ENCODE data around the gene CERS3.
A peak's percentile ranks its signal among the peaks of the same experiment; 100 is the strongest.

Gene CERS3

DNA sequence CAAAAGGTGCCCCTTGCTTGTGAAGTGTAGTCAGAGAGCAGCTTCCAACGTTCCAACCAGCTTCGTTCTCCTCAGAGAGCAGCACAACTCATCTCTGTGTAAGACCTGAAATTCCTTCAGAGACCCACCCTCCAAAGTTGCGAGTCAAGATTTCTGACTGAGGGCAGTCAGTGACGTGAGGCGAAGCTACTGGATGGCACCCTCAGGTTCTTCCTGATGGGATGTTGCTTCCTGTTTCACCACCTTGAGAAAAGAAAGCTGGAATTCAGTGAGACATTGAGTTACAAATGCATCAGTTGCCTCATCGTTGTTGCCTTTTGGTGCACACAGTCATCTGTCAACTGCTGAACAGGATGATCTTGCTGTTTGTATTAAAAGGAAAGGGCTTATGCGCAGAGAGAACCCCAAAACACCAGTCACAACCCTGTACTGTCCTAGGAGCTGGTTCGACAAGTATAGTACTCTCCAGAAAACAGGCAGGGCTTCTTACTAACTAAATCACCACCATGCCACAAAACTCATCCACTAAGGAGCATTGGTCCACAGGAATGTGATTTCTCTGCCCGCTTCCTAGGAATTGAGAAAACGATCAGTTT is at the start of gene CERS3:
Gene CERS3, minus strand, starts transcription at position 118 of the 596 bp plus-strand sequence. CDS start 27,101 bp downstream, outside the sequence.
- no peak for DNase-seq

DNA sequence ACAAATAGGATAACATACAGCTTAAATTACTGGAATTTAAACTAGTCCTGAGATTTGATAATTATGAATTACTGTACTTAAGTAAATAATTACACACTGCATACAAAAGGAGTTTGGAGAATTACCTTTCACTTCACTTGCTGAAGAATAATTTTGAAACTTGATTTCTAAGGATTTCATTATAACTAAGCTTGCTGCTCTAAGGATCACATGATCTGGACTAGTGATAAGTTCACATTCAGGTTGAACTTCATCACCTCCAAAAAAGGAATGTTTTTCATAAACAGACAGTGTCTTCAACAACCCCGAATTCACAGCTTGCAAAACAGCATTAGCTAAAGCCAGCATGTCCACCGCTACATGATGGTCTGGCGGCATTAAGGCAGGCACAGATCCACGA is 44.8 kb upstream of the CERS3 start:
- DNase-seq = no peak

DNA sequence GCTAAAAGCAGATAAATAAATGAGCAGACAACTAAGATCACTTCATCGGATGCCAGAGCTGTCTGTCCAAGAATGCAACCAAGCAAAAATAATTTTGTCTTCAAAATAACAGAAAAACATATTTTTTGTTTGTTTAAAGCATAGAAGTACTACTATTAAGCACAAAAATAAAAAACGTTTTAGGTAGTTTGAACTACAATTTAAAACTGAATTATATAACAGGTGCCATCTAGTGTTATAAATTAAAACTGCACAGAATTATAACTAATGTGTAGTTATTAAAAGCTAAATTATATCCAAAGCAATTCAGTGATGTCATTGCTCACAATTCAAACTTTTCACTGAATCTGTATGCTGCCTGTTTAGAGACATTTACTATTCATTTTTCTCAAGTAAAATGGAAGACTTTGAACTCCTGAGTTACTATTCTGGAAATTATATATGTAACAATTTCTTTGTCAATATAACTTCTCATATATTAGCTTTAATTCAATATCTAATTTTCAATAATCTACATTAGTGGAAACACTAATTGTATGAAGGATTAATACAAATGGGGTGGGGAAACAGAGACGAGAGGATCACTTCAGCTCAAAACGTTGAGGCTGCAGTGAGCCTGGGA is 43.7 kb upstream of the CERS3 start:
- peak in 1 of 2 donors; percentile 72 for DNase-seq

DNA sequence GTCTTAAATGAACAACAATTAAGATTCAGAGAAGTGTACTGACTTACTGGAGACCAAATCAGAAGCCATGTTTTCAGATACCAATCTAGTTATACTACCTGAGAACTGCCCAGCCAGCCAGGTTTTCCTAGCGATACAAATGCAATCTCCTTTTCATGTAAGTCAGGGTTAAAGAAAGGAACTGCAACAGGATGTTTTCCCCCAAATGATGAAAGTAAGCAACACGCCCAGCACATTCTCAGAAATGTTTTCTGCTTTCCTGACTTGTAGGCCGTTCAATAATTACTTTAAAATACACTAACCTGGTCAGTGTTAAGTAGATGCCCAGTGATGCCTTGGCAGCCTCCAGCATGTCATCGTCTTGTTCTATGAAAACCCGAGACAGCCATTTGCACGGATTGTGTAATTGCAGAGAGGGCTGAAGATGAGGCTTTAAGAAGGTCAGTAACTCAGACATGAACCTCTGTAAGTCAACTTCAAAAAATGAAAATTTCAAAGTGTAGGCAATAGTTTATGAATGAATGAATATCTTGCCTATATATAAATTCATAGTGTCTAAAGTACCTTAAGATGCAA is 42.9 kb upstream of the CERS3 start:
- DNase-seq = peak; percentile 23 to 56

GRCh38 chr15:100570735-100571313 is 42.1 kb upstream of the CERS3 start:
- no peak for DNase-seq

DNA sequence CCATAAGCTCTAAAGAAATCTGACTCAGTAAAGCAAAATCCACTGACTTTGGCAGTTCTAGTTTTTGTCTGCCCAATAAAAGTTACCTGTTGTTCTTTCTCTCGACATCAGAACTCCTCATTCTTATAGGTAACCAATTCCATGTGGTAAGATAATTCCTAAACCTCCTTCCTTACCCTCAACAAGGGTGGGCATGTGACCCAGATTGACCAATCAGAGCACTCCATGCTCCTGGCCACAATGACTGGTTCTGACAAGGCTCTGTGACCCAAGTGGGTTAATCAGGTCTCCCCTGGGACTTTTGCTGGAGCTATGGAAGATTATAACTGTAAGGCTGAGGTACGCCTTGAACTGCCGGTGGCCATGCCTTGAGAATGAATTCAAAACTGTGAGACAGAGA is 41.5 kb upstream of the CERS3 start:
- no peak for DNase-seq

- no peak for DNase-seq
These were observed 40.6 kb upstream of the CERS3 start for GRCh38 chr15:100569391-100569790.

DNA sequence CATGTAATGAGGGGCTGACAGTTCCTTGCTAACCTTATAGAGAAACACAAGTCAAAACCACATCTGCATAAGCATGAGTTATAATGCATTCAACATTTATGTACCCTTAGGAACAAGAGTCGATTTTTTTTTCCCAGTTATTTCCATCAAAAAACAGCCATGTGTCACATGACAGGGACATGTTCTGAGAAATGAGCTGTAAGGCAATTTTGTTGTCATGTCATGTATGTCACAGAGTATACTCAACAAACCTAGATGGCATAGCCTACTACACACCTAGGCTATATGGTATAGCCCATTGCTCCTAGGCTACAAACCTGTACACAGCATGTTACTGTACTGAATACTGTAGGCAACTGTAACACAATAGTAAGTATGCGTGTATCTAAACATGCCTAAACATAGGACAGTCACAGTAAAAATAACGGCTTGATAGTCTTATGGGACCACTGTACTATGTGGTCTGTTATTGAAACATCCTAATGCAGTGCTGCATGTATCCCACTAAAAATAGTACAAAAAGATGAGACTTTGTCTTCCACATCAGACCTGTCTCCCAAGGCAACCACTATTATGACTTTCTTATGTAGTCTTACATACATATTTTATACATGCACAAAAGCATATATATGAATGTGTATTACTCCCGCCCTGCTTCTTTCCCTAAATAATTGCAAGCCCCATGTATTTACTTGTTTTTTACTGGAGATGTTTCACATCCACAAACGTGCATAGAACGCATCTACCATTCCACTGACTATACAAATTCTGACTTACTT is 38.3 kb upstream of the CERS3 start:
- no peak for DNase-seq

- no peak for DNase-seq
These were observed 36.8 kb upstream of the CERS3 start for GRCh38 chr15:100565591-100565990.

GRCh38 chr15:100560323-100560722 is 31.6 kb upstream of the CERS3 start:
- DNase-seq = no peak

- DNase-seq = no peak
These were observed 30.6 kb upstream of the CERS3 start for GRCh38 chr15:100559330-100559729.

DNA sequence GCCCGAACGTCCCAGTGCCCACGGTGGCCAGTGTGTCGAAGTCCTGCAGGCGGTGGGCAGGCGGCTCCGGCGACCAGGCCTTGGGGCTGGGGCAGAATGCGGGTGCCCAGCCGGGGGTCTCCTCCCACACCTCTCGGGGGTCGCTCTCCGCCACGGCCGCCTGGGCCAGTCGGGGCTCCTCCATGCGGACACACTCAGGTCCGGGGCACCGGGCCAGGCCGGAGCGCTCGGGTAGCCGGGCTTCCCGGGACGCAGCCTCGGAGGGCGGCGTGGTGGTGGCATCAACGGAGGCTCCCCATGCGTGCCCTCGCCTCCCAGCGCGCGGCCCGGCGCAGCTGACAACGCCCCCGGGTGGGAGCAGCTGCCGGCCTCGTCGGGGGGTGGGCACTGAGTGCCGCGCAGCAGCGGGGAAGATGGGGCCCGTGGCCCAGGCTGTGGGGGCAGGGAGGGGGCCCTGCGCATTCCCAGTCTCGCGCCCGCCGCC is 30.1 kb upstream of the CERS3 start:
- no peak for DNase-seq

- no peak for DNase-seq
These were observed 24.7 kb upstream of the CERS3 start for GRCh38 chr15:100553468-100553867.

GRCh38 chr15:100547961-100548360 is 19.2 kb upstream of the CERS3 start:
- no peak for DNase-seq

- no peak for DNase-seq
These were observed 16.2 kb upstream of the CERS3 start for GRCh38 chr15:100544946-100545345.

DNA sequence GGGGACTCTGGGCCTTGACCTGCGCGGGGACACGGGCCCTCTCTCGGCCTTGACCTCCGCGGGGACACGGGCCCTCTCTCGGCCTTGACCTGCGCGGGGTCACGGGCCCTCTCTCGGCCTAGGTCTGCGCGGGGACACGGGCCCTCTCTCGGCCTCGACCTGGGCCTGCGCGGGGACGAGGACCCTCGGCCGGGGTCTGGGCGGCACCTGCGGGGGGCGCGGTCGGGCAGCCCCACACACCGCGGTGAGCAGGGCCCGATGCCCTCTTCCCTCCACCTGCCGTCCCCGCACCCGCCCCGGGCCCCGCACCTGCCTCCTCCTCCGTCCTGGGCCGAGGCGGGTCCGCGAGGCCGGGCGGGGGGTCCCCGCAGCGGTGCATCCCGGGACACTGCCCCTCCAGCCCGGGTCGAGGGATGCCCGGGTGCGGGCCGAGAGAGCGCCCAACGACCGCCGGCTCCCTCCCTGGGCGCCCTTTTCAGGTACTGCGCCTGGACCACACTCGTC is 15.6 kb upstream of the CERS3 start:
- DNase-seq = no peak

GRCh38 chr15:100542290-100542689 is 13.5 kb upstream of the CERS3 start:
- DNase-seq = no peak

DNA sequence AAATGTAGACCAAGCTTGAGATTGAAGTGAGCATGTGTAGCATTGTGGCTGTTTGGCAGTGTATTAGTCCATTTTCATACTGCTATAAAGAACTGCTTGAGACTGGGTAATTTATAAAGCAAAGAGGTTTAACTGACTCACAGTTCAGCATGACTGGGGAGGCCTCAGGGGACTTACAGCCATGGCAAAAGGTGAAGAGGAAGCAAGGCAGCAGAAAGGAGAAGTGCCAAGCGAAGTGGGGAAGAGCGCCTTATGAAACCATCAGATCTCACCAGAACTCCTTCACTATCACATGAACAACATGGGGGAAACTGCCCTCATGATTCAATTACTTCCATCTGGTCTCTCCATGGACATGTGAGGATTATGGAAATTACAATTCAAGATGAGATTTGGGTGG is 8.6 kb upstream of the CERS3 start:
- DNase-seq = peak in 1 of 2 donors; percentile 56

DNA sequence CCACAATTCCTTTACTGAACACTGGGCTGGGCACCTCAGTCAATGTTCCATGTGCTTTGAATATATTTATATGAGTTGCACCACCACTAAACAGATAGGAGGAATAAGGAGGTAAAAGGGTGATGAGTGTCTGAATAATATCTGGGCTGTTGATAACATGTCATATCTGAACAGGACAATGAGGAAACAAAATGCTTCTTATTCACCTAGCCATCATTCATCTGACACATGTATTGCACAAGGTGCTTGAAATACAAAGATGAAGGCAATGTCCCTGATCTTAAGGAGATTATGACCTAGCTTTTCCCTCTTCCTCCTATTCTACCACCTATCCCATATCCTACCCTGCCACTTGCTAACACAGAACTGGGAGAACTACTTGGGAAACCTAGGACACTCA is 8.0 kb upstream of the CERS3 start:
- DNase-seq = no peak

GRCh38 chr15:100533886-100534285 is 5.1 kb upstream of the CERS3 start:
- DNase-seq = no peak

DNA sequence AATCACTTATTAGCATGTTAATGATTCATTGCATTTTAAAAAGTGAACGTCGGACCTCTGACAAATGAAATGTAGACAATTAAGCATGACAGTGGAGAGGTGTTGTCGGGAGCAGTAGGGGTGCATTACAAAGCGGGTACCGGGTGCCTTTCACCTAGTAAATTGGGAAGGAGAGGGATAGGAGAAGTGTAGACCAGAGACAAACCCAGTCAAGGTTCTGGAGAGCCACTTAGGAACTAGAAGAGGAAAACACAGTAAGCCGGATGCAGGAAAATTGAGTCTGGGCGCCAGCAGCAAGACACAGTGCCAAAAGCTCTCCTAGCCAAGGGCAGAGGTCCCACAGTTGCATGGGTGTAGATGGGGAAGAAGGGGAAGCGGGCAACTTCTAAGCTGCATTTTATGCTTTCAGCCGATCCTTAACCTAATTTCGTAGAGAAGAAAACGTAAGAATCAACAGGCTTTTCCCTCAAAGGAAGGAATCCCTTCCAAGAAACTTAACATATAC is 3.1 kb upstream of the CERS3 start:
- DNase-seq = no peak

DNA sequence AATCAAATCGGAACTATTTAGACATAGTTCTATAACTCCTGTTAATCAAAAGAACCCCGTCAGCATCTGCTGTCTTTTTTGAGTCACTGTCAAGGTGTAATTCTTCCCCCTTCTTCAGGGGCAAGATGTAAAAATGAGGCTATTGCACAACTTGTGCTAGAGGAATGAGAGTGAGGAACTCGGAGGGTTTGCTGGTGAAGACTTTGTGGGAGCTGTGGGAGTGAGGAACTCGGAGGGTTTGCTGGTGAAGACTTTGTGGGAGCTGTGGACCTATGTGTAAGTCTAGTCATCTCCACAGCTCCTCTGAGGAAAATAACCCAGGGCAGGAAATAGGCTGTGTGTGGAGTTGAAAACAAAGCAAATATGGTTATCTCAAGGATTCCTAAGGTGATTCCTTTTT is 2.5 kb upstream of the CERS3 start:
- DNase-seq = no peak

DNA sequence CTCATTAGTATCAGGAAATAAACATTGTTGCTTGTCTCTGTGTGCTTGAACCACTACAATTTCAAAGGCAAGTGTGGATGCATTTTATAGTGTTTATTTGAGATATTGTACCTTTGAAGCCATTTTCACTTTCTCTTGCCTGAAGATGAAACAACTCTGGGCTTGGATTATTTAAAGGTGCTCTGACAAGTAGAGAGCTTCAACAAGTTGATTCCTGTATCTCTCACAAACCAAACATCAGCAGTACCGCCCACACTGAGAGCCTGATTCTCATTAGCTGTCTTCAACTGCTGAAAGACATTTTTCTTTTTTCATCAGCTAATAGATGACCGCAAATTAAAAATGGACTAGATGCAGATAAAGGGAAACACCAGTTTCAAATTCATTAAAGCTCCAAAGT is 806 bp upstream of the CERS3 start:
- DNase-seq = peak in 1 of 2 donors; percentile 22
